GM18502 (cell line): ENCODE measurements around the gene KCNK5.

ENCODE experiments used
- ATAC-seq: cut with Tn5 transposase; IDR thresholded peaks from one replicate; pipeline ENCODE4 v1.9.1; 2021; ENCODE audit warnings: mild to moderate bottlenecking; ENCODE audit not compliant: unreplicated experiment, poor library complexity

Gene KCNK5

GRCh38 chr6:39218868-39219567 lies 10.3 kb downstream of the KCNK5 start:
- no peak for ATAC-seq

GRCh38 chr6:39217177-39217864 lies 12.0 kb downstream of the KCNK5 start:
- no peak for ATAC-seq

GRCh38 chr6:39215640-39216158 lies 13.6 kb downstream of the KCNK5 start:
- ATAC-seq: no peak

GRCh38 chr6:39214846-39215639 lies 14.2 kb downstream of the KCNK5 start:
- no peak for ATAC-seq

- no peak for ATAC-seq
These were observed 15.0 kb downstream of the KCNK5 start for GRCh38 chr6:39214120-39214813.

GRCh38 chr6:39213195-39213920 lies 15.9 kb downstream of the KCNK5 start:
- ATAC-seq: no peak

- no peak for ATAC-seq
These were observed 18.1 kb downstream of the KCNK5 start for GRCh38 chr6:39211183-39211582.

GRCh38 chr6:39210450-39210849 lies 18.8 kb downstream of the KCNK5 start:
- ATAC-seq: no peak

- no peak for ATAC-seq
These were observed 19.4 kb downstream of the KCNK5 start for GRCh38 chr6:39209911-39210310.

GRCh38 chr6:39209360-39209811 lies 19.9 kb downstream of the KCNK5 start:
- ATAC-seq: no peak

GRCh38 chr6:39208223-39208739 lies 21.0 kb downstream of the KCNK5 start:
- ATAC-seq: no peak

- no peak for ATAC-seq
These were observed 21.7 kb downstream of the KCNK5 start for GRCh38 chr6:39207416-39208222.

GRCh38 chr6:39206250-39206721 lies 23.0 kb downstream of the KCNK5 start:
- no peak for ATAC-seq

- no peak for ATAC-seq
These were observed 24.5 kb downstream of the KCNK5 start for GRCh38 chr6:39204646-39205244.

- no peak for ATAC-seq
These were observed 25.1 kb downstream of the KCNK5 start for GRCh38 chr6:39204160-39204495.

GRCh38 chr6:39203436-39204159 lies 25.7 kb downstream of the KCNK5 start:
- ATAC-seq: no peak

GRCh38 chr6:39202166-39202565 lies 27.1 kb downstream of the KCNK5 start:
- ATAC-seq: no peak
